Panc1 (cell line): ENCODE results near the gene MYOZ2. TPM values are rescaled to one million over a fixed set of nuclear protein-coding genes. Genes with fewer than 3 reads are reported as not detected.

Source experiments
- ATAC-seq: fragments of 200-7000 bp; cut with Tn5 transposase; 2 replicates; pipeline ENCODE4 v1.9.1; 2020; ENCODE audit warnings: mild to moderate bottlenecking, moderate library complexity
- BruUV-seq: library from RNA; stranded (reverse); fragments of 400-500 nt; replicated peaks from 2 replicates; lab custom pipeline; 2021; lab: Mats Ljungman, UMichigan
- CTCF ChIA-PET: fragments of 300-600 bp; sonication (Branson Sonifier 250); formaldehyde crosslinking; loops from one replicate; lab custom pipeline; 2022; ENCODE audit warnings: antibody characterized with exemption; lab: Charles Lee
- POLR2A ChIA-PET: fragments of 300-600 bp; sonication (Branson Sonifier 250); formaldehyde crosslinking; loops from one replicate; lab custom pipeline; 2022; ENCODE audit warnings: antibody characterized with exemption; lab: Charles Lee
- DNase-seq: peaks from one replicate; pipeline ENCODE4 v3.0.0-alpha.2; 2010; ENCODE audit warnings: low read depth, low spot score
- H3K27ac ChIP-seq: 2 replicates; pipeline ENCODE4 v1.5.1; 2011; ENCODE audit warnings: mild to moderate bottlenecking, low read length, inconsistent platforms
- H3K27me3 ChIP-seq: fragments of 200-500 bp; sonication (Bioruptor generic); 2 replicates; pipeline ENCODE4 v1.6.0; 2014; ENCODE audit warnings: low read length, inconsistent platforms; ENCODE audit not compliant: control insufficient read depth, insufficient read depth
- H3K36me3 ChIP-seq: fragments of 200-500 bp; sonication (Bioruptor generic); 2 replicates; pipeline ENCODE4 v1.5.1; 2014; ENCODE audit warnings: inconsistent platforms, mild to moderate bottlenecking, low read length, moderate library complexity; ENCODE audit not compliant: control insufficient read depth, insufficient read depth
- H3K4me1 ChIP-seq: 2 replicates; pipeline ENCODE4 v1.5.1; 2011; ENCODE audit warnings: inconsistent platforms, mild to moderate bottlenecking, low read length, moderate library complexity; ENCODE audit not compliant: control insufficient read depth, insufficient read depth
- H3K4me3 ChIP-seq, 2 experiments: 2 replicates each; pipeline ENCODE4 v1.5.1; 2011 to 2012; ENCODE audit warnings: low read depth in 2 of 2, low read length in 2 of 2, mild to moderate bottlenecking in 2 of 2, inconsistent platforms in 1 of 2, moderate library complexity in 1 of 2
- H3K9me3 ChIP-seq: fragments of 200-500 bp; sonication (Bioruptor generic); 2 replicates; pipeline ENCODE4 v1.5.1; 2014; ENCODE audit warnings: low read depth, mild to moderate bottlenecking, inconsistent platforms, low read length, moderate library complexity; ENCODE audit not compliant: control insufficient read depth, insufficient read depth
- CTCF ChIP-seq: fragments of 450-650 bp; IDR thresholded peaks from 2 replicates; pipeline ENCODE4 v1.5.1; 2017; ENCODE audit warnings: mild to moderate bottlenecking
- POLR2AphosphoS5 ChIP-seq: IDR thresholded peaks from 2 replicates; pipeline ENCODE4 v1.6.1; 2012; ENCODE audit warnings: mild to moderate bottlenecking, low read depth, low read length, moderate library complexity
- SIN3A ChIP-seq: IDR thresholded peaks from 2 replicates; pipeline ENCODE4 v1.6.1; 2012; ENCODE audit warnings: low read depth, mild to moderate bottlenecking, low read length, moderate library complexity, borderline replicate concordance; ENCODE audit not compliant: insufficient read depth
- TCF7L2 ChIP-seq: IDR thresholded peaks from 2 replicates; pipeline ENCODE4 v1.6.1; 2011; ENCODE audit warnings: mild to moderate bottlenecking, low read depth, low read length, inconsistent platforms
- in situ Hi-C: cut with HindIII; loops from 2 replicates; pipeline ENCODE4 v1.10.0; 2016; ENCODE audit warnings: low sequenced_read_pairs, low pct_unique_long_range_greater_than_20kb
- intact Hi-C: fragments of 100-400 bp; cut with micrococcal nuclease; formaldehyde crosslinking; loops from one replicate; pipeline ENCODE4 v1.10.0; 2022; ENCODE audit not compliant: unreplicated experiment
- total RNA-seq: library from RNA; stranded (reverse); gene quantifications from one replicate; pipeline ENCODE4 v1.2.1, GENCODE V29; 2021; ENCODE audit not compliant: unreplicated experiment
- TF ChIP-seq, protein P1 (sequence below), 2 experiments: IDR thresholded peaks; 2 replicates each; pipeline ENCODE4 v1.6.1; 2011 to 2012; ENCODE audit warnings: low read depth in 2 of 2, control low read depth in 1 of 2, low read length in 1 of 2, mild to moderate bottlenecking in 1 of 2, moderate library complexity in 1 of 2; ENCODE audit not compliant: insufficient read depth in 1 of 2

Gene MYOZ2
- total RNA-seq, 1 experiment from 2014 or later, result not detected

DNA sequence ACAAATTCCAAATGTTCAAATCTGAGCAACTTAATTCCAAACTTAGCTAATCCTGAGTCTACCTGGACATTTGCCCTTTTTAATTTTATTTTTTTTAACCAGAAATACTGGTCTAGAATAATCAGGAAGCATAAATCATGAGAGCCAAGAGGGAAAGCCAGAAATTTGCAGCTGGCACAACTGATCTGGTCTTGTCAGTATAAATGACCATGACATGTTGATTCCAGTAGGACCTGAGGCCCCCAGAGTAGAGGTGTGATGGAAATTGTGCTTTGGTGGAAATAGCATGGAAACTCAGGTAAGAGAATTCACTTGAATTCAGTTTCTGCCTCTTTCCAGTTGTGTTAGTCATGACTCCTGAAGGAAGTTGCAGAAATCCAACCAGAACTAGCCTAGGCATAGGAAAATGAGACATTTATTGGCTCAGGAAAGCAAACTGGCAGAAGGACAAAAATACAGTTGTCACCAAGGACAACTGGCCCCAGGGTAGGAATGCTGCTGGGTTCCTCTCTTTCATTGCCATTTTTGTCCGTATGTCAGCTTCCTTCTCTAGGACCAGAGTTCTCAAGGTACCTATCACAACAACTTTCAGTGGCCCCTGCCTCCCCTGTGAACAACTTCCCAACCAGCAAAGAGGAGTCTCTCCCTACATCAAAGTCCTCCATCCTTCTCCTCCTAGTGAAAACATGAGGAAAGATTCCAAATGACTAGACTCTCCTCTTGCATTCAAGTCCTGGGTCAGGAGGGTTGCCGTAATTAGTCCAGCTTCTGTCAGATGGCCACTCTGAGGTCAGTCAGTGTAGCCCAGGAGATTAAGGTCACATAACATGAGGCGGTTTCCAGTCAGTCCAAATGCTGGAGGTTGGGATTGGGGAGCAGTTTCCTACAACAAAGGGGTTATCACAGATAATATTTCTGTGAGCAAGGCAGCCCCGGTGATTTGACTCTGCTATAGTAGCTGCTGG is 29.3 kb upstream of the MYOZ2 start (continued):
- TF ChIP-seq TCF7L2, result no peak

DNA sequence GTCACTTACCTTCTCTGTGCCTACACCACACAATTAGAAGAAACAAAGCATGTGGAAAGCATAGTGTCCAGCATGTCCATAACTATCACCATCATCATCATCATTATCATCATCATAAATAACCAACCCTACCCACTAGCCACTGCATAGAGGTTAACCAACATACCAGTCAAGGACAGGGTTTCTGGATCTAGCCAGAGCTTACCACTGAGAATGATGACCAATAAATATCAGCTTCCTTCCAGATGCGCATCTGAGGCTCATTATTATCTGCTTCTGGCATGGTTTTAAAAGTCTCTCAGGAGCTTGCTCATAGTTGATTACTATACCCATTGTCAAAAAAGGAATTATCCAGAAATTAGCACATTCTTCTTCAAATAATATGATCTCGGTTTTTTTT is 25.5 kb upstream of the MYOZ2 start:
- intact Hi-C loops, result no loop called here
- Histone ChIP-seq H3K27me3 (no peaks in the 10 kb centered on the region), H3K36me3 (no peaks in the 10 kb centered on the region), H3K4me3 (no peak overlapping the region), H3K4me1 (no peaks in the 10 kb centered on the region), H3K9me3 (no peaks in the 10 kb centered on the region), H3K27ac (no peak overlapping the region)
- CTCF ChIA-PET, result no interaction called here
- ATAC-seq, result no peak
- no peak for TF ChIP-seq POLR2AphosphoS5
- POLR2A ChIA-PET, result no interaction called here
- in situ Hi-C loops, result no loop called here
- BruUV-seq, result no TSS peak
- DNase-seq, result no peak

- Histone ChIP-seq H3K27me3 (no peaks in the 10 kb centered on the region), H3K4me3 (no peak overlapping the region), H3K4me1 (no peaks in the 10 kb centered on the region), H3K36me3 (no peaks in the 10 kb centered on the region), H3K9me3 (no peaks in the 10 kb centered on the region), H3K27ac (no peak overlapping the region)
- in situ Hi-C loops, result no loop called here
- TF ChIP-seq POLR2AphosphoS5 (no peak), CTCF (no peak), TCF7L2 (no peak), SIN3A (no peak)
- TF ChIP-seq, protein P1, sequence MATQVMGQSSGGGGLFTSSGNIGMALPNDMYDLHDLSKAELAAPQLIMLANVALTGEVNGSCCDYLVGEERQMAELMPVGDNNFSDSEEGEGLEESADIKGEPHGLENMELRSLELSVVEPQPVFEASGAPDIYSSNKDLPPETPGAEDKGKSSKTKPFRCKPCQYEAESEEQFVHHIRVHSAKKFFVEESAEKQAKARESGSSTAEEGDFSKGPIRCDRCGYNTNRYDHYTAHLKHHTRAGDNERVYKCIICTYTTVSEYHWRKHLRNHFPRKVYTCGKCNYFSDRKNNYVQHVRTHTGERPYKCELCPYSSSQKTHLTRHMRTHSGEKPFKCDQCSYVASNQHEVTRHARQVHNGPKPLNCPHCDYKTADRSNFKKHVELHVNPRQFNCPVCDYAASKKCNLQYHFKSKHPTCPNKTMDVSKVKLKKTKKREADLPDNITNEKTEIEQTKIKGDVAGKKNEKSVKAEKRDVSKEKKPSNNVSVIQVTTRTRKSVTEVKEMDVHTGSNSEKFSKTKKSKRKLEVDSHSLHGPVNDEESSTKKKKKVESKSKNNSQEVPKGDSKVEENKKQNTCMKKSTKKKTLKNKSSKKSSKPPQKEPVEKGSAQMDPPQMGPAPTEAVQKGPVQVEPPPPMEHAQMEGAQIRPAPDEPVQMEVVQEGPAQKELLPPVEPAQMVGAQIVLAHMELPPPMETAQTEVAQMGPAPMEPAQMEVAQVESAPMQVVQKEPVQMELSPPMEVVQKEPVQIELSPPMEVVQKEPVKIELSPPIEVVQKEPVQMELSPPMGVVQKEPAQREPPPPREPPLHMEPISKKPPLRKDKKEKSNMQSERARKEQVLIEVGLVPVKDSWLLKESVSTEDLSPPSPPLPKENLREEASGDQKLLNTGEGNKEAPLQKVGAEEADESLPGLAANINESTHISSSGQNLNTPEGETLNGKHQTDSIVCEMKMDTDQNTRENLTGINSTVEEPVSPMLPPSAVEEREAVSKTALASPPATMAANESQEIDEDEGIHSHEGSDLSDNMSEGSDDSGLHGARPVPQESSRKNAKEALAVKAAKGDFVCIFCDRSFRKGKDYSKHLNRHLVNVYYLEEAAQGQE (IDR thresholded peaks at IDR 0.05; ENCODE audit: insufficient read depth in 1 of 2, low read depth in 2 of 2, low read length in 1 of 2), result no peak
- no TSS peak for BruUV-seq
- ATAC-seq, result no peak
- intact Hi-C loops, result no loop called here
- no peak for DNase-seq
- ChIA-PET POLR2A (no interaction called here), CTCF (no interaction called here)
Observed at GRCh38 chr4:119111296-119111695, 24.3 kb upstream of the MYOZ2 start.
